Loucy (cell line): ENCODE data around the gene TLN1.

ENCODE experiments used
- H2AFZ ChIP-seq: fragments of 200-600 bp; sonication (generic); 2 replicates; pipeline ENCODE4 v1.6.0; 2016; ENCODE audit warnings: antibody characterized with exemption, mild to moderate bottlenecking, low read length, moderate library complexity
- H3F3A ChIP-seq: fragments of 200-600 bp; 2 replicates; pipeline ENCODE4 v1.6.0; 2016; ENCODE audit warnings: antibody characterized with exemption, low read depth, mild to moderate bottlenecking
- H3K27me3 ChIP-seq: fragments of 200-600 bp; sonication (generic); 2 replicates; pipeline ENCODE4 v1.6.1; 2014; ENCODE audit warnings: low read length, mild to moderate bottlenecking; ENCODE audit not compliant: insufficient read depth, poor library complexity, severe bottlenecking
- H3K36me3 ChIP-seq: fragments of 200-600 bp; sonication (generic); 2 replicates; pipeline ENCODE4 v1.6.1; 2016; ENCODE audit warnings: low read length; ENCODE audit not compliant: insufficient read depth
- H3K4me1 ChIP-seq: fragments of 200-600 bp; sonication (generic); 2 replicates; pipeline ENCODE4 v1.5.1; 2014; ENCODE audit warnings: low read length, mild to moderate bottlenecking; ENCODE audit not compliant: insufficient read depth, poor library complexity, severe bottlenecking
- H3K4me2 ChIP-seq: fragments of 200-600 bp; sonication (generic); 2 replicates; pipeline ENCODE4 v1.6.0; 2014; ENCODE audit warnings: antibody characterized with exemption, low read length, low read depth, mild to moderate bottlenecking; ENCODE audit not compliant: poor library complexity, severe bottlenecking
- H3K4me3 ChIP-seq: fragments of 200-600 bp; sonication (generic); 2 replicates; pipeline ENCODE4 v1.5.1; 2014; ENCODE audit warnings: low read length, mild to moderate bottlenecking, mixed read lengths; ENCODE audit not compliant: poor library complexity, severe bottlenecking
- H3K79me2 ChIP-seq: fragments of 200-600 bp; sonication (generic); 2 replicates; pipeline ENCODE4 v1.6.1; 2014; ENCODE audit warnings: low read length; ENCODE audit not compliant: insufficient read depth
- H3K9ac ChIP-seq: fragments of 200-600 bp; sonication (generic); 2 replicates; pipeline ENCODE4 v1.6.0; 2014; ENCODE audit warnings: mild to moderate bottlenecking, low read depth, low read length, moderate library complexity; ENCODE audit not compliant: poor library complexity, severe bottlenecking
- H3K9me2 ChIP-seq: fragments of 200-600 bp; sonication (generic); replicated peaks from 2 replicates; pipeline ENCODE4 v1.6.1; 2016; ENCODE audit warnings: low read depth, low read length, mixed read lengths
- H3K9me3 ChIP-seq: fragments of 200-600 bp; sonication (generic); 2 replicates; pipeline ENCODE4 v1.6.1; 2014; ENCODE audit warnings: mild to moderate bottlenecking, antibody characterized with exemption, low read length, low read depth; ENCODE audit not compliant: insufficient read depth
- H4K20me1 ChIP-seq: fragments of 200-600 bp; sonication (generic); 2 replicates; pipeline ENCODE4 v1.6.0; 2014; ENCODE audit warnings: antibody characterized with exemption, low read length, mild to moderate bottlenecking; ENCODE audit not compliant: insufficient read depth, poor library complexity, severe bottlenecking
- EZH2phosphoT487 ChIP-seq: fragments of 200-600 bp; IDR thresholded peaks from 2 replicates; pipeline ENCODE4 v1.6.1; 2018; ENCODE audit warnings: antibody characterized with exemption, mild to moderate bottlenecking, moderate library complexity, borderline replicate concordance
- TF ChIP-seq, protein P1 (sequence below): fragments of 200-600 bp; sonication (generic); conservative IDR thresholded peaks from 2 replicates; pipeline ENCODE4 v1.5.1; 2014; ENCODE audit warnings: mild to moderate bottlenecking, antibody characterized with exemption, low read length

The TLN1 gene

DNA sequence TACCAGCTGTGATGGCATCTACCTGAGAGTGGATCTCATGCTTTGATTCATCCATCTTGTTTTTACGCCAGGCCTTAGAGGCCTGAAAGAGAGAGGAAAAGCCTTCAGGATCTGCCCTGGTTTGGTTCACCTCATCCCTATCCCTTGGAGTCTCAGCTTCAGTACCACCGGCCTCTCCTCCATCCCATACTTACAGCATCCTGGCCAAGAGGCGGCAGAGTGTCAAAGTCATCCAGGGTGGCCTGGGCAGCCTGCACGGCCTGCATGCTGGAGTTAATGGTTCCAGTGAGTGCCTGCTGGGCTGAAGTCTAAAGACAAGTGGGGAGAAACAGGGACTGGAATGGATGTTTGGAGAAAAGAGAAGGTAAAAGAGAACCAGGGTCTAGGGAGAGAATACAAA is 12.4 kb downstream of the TLN1 start:
- Histone ChIP-seq H3K36me3 (peaks cover 98% of the 10 kb centered on the region; the same call in 1 of the 2 replicates), H2AFZ (no peak overlapping the region), H4K20me1 (no peaks in the 10 kb centered on the region)

DNA sequence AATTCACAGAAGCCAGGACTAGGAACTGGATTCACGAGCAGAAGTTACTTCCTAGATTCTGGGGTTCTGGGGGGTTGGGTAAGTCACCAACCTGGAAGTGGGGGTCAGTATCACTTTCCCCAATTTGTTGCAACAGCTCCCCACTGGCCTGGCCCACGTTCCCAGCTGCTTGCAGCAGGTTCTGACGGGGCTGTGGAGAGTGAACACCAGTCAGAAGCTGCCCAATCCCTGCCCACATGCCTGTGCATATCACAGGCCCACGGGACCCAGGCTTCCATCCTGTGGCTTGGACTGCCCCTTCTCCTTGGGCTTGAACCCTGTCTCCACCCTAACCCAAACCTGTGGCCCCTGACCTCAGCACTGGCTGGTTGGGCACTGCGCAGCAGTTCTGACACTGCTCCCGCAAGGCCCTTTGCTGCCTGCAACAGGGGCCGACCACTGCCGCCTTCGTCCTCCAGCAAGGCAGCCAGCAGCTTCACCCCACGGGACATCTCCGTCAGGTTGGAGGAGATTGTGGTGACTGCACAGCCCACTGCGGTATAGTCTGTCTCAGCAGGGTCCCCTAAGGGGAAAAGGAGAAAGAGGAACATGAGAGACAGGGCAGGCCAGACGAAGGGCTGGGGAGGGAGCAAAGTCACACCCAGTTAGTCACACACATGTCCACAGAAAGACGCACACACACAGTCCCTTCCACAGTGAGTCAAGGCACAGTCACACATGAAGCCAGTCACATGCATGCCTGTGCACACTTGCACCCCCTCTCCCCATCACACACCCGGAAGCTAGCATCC is 13.1 kb downstream of the TLN1 start:
- Histone ChIP-seq H3K4me2 (no peak overlapping the region), H3K36me3 (peaks cover 97% of the 10 kb centered on the region; the same call in 1 of the 2 replicates), H3K9me3 (no peaks in the 10 kb centered on the region), H3K79me2 (no peaks in the 10 kb centered on the region), H3K9ac (no peak overlapping the region), H3K27me3 (no peaks in the 10 kb centered on the region), H3K9me2 (no peaks in the 10 kb centered on the region), H3K4me3 (no peak overlapping the region), H3K4me1 (no peaks in the 10 kb centered on the region), H2AFZ (no peak overlapping the region), H3F3A (no peaks in the 10 kb centered on the region), H4K20me1 (no peaks in the 10 kb centered on the region)
- TF ChIP-seq EZH2phosphoT487: no peak
- TF ChIP-seq, protein P1, sequence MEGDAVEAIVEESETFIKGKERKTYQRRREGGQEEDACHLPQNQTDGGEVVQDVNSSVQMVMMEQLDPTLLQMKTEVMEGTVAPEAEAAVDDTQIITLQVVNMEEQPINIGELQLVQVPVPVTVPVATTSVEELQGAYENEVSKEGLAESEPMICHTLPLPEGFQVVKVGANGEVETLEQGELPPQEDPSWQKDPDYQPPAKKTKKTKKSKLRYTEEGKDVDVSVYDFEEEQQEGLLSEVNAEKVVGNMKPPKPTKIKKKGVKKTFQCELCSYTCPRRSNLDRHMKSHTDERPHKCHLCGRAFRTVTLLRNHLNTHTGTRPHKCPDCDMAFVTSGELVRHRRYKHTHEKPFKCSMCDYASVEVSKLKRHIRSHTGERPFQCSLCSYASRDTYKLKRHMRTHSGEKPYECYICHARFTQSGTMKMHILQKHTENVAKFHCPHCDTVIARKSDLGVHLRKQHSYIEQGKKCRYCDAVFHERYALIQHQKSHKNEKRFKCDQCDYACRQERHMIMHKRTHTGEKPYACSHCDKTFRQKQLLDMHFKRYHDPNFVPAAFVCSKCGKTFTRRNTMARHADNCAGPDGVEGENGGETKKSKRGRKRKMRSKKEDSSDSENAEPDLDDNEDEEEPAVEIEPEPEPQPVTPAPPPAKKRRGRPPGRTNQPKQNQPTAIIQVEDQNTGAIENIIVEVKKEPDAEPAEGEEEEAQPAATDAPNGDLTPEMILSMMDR: no peak

More for the DNA sequence above, 12.4 kb downstream of the TLN1 start:
- H3K9me2 ChIP-seq: no peaks in the 10 kb centered on the region
- H3K9ac ChIP-seq: no peak overlapping the region
- TF ChIP-seq, protein P1: no peak
- no peak for TF ChIP-seq EZH2phosphoT487
- H3K4me3 ChIP-seq: no peak overlapping the region
- H3K9me3 ChIP-seq: no peaks in the 10 kb centered on the region
- no peaks in the 10 kb centered on the region; the same call in 1 of the 2 replicates for H3K79me2 ChIP-seq
- no peaks in the 10 kb centered on the region for H3K4me1 ChIP-seq
- H3K4me2 ChIP-seq: no peak overlapping the region
- H3K27me3 ChIP-seq: no peaks in the 10 kb centered on the region
- no peaks in the 10 kb centered on the region for H3F3A ChIP-seq

DNA sequence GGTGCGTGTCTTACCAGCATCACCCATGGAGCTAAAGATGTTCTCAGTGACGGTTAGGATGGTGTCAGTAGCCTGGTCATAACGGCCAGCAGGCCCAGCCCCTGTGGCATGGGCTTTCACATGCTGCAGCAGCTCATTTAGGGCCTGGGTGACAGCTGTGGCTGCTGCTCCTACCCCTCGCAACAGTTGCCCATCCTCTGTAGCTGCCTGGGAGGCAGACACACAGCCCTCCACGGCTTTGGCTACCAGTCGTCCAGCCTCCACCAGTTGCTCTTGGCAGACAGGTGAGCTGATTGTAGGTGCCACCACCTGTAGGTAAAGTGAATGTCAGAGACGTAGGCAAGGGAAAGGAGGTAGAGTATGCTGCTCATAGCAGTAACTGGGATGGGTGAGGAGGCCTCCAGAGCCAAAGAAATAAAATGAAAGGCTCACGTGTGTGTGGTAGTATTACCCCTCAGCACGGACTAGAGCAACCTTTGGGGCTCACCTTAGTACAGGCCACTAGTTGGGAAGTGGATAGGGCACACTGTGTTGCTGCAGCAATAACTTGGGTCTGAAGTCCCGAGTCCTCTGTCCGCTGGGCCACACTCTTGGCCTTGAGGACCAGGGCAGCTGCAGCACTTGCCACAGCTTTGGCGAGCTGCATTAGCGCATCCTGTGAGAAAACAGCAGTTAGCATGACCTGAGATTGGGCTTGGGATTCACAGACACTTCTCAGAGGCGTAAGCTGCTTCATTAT is 14.7 kb downstream of the TLN1 start:
- no peak for TF ChIP-seq EZH2phosphoT487
- TF ChIP-seq, protein P1: no peak
- Histone ChIP-seq H3K27me3 (no peaks in the 10 kb centered on the region), H3F3A (no peaks in the 10 kb centered on the region), H3K4me3 (no peak overlapping the region), H3K36me3 (peaks cover 97% of the 10 kb centered on the region; the same call in 1 of the 2 replicates), H3K4me2 (no peak overlapping the region), H2AFZ (no peak overlapping the region), H4K20me1 (no peaks in the 10 kb centered on the region), H3K9me2 (no peaks in the 10 kb centered on the region), H3K9me3 (no peaks in the 10 kb centered on the region), H3K4me1 (no peaks in the 10 kb centered on the region), H3K9ac (no peak overlapping the region), H3K79me2 (no peaks in the 10 kb centered on the region)
